Middle frontal gyrus (tissue), 1 donor: ENCODE data around the gene EXOSC9.

Experiments
- DNase-seq: peaks from one replicate; pipeline ENCODE4 v3.0.0-alpha.2; 2015; ENCODE audit warnings: low spot score; ENCODE audit errors: extremely low spot score

The EXOSC9 gene

DNA sequence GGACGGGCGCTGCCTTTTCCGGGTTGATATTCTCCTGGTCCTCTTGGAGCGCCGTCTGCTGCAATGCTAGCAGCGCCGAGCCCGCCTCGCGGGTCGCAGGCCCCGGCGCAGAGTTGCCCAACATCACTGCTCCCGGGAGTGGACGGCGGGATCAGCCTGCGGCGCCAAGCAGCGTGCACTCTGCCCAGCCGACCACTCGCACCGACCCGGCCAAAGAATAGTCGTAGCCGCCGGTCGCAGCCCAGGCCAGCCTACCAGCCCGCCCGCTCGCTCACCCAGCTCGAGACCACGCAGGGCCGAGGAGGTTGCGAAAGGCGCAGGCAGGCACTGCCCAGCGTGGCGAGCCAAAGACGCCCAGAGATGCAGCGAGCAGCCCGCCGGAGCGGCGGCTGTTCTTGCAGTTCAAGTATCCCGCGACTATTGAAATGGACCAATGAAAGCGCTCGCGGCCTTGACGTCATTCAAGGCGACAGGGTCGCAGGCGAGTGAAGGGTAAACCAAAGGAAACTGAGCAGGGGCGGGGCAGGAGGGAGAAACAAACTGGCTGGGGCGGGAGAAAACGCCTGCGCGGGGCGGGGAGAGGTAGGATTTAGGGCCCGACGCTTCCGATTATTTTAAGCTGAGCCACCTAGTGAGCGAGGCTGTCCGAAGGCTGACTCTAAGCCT is 22.5 kb downstream of the EXOSC9 start, which contains the start of gene CCNA2:
Gene CCNA2 (minus strand): TSS at position 379 of the 666 bp plus-strand sequence. CDS start 255 bp downstream, at position 124.
- peak; percentile 81 for DNase-seq

DNA sequence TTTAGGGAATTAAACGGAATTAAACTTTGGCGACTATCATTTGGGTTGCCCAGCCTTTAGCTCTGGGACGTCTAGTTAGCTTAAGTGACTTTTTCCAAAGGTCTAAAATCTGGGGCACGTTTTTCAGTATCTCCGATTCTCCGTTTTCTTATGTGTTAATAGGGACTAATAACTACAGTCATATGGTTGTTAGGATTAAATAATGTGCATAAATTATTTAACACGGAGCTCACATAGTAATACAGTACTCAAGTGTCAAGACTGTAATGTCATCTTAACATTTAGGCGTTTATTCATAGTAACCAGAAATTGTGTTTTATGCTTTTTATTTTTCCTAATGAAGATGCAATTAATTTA is 23.0 kb downstream of the EXOSC9 start:
- no peak for DNase-seq

DNA sequence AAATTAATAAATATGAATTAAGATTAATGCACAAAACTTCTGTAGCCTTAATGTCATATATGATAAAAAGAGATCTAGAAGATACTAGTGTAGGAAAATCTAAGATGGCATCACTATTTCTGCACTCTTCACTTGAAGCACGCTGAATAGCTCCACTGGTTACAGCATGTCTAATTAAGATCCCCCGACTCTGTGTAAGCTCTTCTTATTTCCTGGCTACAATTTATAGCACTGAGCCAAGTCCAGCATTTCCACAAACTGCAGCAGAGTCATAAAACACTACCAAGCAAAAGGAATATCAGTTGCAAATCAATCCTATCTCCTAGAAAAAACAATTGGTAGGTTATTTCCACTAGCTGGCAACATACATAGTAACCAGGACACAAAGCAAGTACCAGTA is 23.8 kb downstream of the EXOSC9 start:
- no peak for DNase-seq

DNA sequence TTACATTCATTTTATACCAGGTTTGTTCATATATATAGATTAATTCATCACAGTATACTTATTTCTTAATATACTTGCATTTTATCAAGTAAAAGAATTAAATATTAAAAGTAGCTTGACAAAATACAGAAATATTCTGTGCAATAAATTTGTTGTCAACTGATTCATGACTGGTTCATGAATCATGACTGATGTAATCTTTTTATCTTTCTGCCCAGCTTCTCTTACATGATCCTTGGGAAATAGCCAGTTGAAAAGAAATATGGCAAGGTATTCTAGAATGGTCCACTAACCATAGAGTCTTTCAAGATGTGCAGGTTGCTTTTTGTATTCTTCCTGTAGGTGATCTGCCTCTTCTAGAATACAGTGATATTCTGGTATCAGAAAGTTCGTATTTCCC is 26.7 kb downstream of the EXOSC9 start:
- DNase-seq = no peak

DNA sequence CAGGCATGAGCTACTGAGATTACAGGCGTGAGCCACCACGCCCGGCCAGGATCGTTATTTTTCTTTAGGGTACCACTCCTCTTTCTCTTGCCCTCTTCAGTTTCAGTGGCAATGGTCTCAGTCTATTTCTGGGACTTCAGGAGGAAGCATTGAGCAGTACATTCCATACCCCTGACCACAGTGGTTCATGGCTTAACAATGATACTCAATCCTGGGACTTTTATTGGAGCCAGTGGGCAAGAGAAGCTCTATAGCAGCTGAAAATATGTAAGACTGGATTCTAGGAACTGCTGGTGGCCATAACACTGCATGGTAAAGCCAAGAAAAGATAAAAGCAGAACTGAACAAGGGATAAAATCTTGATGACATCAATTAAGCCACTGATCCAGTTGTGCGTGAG is 28.4 kb downstream of the EXOSC9 start:
- DNase-seq = no peak

DNA sequence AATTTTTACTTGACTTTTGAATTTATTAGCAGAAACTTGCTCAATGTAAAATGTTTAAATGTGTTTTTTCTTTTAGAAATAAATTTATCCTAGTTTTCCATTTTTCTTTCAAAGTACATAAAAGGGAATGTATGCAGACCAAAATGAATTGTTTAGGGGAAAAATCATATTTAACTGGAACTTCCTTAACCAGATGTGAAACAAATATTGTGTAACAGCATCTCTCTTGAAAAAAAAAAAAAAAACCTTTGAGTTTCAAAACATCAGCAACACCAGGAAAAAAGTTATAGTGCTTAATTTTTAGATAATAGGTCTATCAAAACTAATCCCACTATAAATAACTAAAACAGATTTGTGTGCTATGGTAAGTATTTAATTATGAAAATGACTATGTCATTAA is 37.0 kb downstream of the EXOSC9 start:
- no peak for DNase-seq

DNA sequence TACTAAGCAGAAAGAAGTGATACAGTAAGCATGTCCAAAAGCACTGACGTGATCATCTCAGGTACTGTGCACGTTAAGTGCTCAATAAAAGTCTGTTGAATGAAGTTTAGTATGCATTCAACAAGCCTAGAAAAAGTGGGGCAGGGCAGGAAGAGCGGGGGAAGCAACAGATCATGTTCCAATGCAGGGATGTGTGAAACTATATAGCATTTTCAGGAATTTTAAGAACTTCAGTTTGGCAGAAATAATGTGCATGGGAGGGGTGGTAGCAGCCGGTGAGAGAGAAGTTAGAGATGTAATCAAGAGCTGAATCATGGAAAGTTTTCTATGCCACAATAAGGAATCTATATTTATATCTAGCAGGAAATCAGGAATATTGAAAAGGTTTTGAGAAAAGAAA is 41.7 kb downstream of the EXOSC9 start:
- DNase-seq = no peak

DNA sequence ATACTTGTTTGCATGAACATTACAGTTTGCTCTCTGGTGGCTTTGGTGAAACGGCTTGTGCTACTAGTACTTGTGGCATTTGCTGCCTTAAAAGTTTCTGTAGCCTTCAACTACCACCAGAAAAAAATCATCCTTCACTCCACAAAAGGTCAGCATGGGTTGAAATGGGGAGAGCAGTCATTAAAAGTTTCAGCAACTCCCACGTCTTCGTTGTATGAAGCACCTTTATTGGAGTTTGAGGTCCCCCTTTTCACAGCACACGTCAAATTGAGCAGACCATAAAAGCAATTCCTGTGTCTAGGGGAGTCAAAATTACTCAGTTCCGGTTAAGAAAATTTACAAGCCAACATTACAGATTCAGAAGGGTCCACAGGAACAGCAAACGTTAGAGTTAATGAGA is 45.5 kb downstream of the EXOSC9 start:
- no peak for DNase-seq

DNA sequence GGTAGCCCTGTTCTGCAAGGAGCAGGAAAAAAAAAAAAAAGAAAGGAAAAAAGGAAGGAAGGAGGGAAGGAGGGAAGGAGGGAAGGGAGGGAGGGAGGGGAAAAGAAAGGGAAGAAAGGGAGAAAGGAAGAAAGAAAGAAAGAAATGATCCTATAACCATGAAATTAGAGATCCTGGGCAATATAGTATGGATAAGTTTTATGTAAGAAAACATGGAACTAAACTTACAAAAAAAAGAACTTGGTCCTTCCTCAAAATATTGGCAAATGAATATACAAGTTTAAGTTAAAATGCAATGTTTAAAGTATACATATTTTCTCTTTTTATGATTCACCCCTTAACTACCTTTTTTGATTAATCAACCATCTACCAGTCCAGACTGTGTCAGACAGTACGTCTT is 50.2 kb downstream of the EXOSC9 start:
- no peak for DNase-seq

DNA sequence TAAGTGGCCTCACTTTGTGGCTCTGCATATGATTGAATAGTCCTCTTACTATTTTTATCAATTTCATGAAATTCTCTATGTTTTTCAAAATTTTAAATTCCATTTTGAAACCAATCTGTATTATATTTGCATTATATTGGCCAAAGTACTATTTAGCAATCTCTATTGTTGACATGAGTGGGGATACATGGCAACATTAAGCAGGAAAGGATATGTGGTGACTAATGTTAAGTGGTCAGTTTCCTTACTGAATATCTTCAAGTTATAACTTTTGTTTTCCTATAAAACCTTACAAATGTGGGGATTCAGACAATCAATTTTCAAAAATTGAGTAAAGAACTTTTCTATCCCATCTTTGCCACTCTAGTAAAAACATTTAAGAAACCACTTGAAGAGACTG is 59.0 kb downstream of the EXOSC9 start:
- no peak for DNase-seq

DNA sequence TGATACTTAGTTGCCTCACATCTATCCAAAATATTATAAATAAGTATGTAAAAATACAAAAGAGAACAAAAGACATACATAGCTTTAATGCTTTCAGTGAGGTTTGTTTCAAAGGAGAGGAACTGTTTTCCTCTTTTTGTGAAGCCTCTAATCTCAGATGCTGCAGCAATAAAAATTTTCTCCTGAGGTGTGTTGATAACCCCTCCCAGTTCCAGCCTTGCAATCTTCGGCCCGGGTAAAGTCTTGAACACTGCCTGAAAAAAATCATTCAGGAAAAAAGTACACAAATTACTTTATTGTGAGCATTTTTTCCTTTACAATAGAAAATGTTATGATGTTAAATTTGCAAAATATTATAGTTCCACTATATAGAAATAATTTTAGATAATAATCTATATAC is 60.3 kb downstream of the EXOSC9 start:
- DNase-seq = no peak

DNA sequence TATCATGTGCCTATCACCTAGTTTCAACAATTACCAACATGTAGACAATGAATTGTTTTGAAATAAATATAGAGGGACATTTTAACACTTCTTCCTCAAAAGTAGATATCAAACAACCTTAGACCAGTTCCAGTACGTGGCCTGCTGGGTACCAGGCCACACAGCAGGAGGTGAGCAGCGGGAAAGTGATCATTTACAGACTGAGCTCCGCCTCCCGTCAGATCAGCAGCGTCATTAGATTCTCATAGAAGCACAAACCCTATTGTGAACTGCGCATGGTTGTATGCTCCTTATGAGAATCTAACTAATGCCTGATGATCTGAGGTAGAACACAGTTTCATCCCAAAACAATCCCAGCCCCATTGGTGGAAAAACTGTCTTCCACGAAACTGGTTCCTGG is 62.7 kb downstream of the EXOSC9 start:
- no peak for DNase-seq
